Subcutaneous adipose tissue (tissue), 4 donors: ENCODE data around the gene C10orf62. TPM values are rescaled to one million over a fixed set of nuclear protein-coding genes. Genes with fewer than 3 reads are reported as not detected.

Source experiments
- CTCF ChIP-seq: fragments of 450-650 bp; IDR thresholded peaks from one replicate; pipeline ENCODE4 v1.5.1; 2016; ENCODE audit warnings: low read depth, mild to moderate bottlenecking, control low read depth, antibody characterized with exemption, moderate library complexity
- total RNA-seq, 4 donors: library from RNA; depleted of rRNA; stranded (reverse); fragments of >200 nt; gene quantifications; one replicate each; pipeline ENCODE4 v1.1.0, GENCODE V29; 2016

C10orf62 gene
- total RNA-seq, 4 donors from 2014 or later = 0.44 to 0.94 TPM; not detected in 2

GRCh38 chr10:97611473-97611872 lies 22.0 kb downstream of the C10orf62 start:
- TF ChIP-seq CTCF = no peak

GRCh38 chr10:97612386-97612785 lies 22.9 kb downstream of the C10orf62 start:
- TF ChIP-seq CTCF = no peak

GRCh38 chr10:97618285-97618684 lies 28.8 kb downstream of the C10orf62 start:
- TF ChIP-seq CTCF = no peak

- no peak for TF ChIP-seq CTCF
These were observed 29.2 kb downstream of the C10orf62 start for GRCh38 chr10:97618733-97619132.

GRCh38 chr10:97623277-97623676 lies 33.8 kb downstream of the C10orf62 start:
- TF ChIP-seq CTCF = no peak

- TF ChIP-seq CTCF = no peak
These were observed 38.2 kb downstream of the C10orf62 start for GRCh38 chr10:97627731-97628130.

- no peak for TF ChIP-seq CTCF
These were observed 38.7 kb downstream of the C10orf62 start for GRCh38 chr10:97628228-97628627.
